NCI-H2227 treated with DMSO at 0.1 percent for 48 hours (cell line): ENCODE data around the gene NDRG4.

Experiments
- DNase-seq: peaks from one replicate; lab custom pipeline; 2025; lab: John Stamatoyannopoulos, UW

The NDRG4 gene

GRCh38 chr16:58541711-58542110 is 41.8 kb downstream of the NDRG4 start:
- no peak for DNase-seq

- no peak for DNase-seq
Observed at GRCh38 chr16:58542291-58542690, 42.3 kb downstream of the NDRG4 start.

GRCh38 chr16:58543685-58544084 is 43.7 kb downstream of the NDRG4 start:
- DNase-seq, result no peak

- no peak for DNase-seq
Observed at GRCh38 chr16:58548378-58548777, 48.4 kb downstream of the NDRG4 start.

GRCh38 chr16:58551496-58551895 is 51.6 kb downstream of the NDRG4 start:
- no peak for DNase-seq

GRCh38 chr16:58556678-58557077 is 56.7 kb downstream of the NDRG4 start:
- no peak for DNase-seq
